Measurements from ENCODE around the gene PCMT1.

The PCMT1 gene

DNA sequence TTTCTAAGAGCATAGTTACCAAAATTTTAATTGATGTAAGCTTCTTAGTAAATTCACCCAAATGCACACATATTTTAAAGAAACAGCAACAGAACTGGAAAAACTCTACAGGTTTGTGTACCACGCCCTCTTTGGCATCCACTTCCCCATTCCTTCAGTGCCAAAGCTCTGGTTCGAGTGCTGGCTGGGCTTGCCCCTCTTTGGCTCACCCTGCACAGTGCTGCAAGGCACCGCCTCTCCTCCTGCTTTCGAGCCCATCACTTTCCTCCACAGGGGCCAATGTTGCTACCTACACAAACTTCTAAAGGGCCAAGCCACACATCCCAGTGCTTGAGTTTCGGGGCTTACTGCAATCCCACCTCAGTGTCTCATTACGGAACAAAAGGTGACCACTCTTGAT lies 105.0 kb downstream of the PCMT1 start:
- TF ChIP-seq, protein P1, sequence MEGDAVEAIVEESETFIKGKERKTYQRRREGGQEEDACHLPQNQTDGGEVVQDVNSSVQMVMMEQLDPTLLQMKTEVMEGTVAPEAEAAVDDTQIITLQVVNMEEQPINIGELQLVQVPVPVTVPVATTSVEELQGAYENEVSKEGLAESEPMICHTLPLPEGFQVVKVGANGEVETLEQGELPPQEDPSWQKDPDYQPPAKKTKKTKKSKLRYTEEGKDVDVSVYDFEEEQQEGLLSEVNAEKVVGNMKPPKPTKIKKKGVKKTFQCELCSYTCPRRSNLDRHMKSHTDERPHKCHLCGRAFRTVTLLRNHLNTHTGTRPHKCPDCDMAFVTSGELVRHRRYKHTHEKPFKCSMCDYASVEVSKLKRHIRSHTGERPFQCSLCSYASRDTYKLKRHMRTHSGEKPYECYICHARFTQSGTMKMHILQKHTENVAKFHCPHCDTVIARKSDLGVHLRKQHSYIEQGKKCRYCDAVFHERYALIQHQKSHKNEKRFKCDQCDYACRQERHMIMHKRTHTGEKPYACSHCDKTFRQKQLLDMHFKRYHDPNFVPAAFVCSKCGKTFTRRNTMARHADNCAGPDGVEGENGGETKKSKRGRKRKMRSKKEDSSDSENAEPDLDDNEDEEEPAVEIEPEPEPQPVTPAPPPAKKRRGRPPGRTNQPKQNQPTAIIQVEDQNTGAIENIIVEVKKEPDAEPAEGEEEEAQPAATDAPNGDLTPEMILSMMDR (IDR thresholded peaks at IDR 0.05; ENCODE audit: borderline replicate concordance, insufficient read depth, low read depth, low read length) = no peak
- no peak overlapping the region for H3K4me3 ChIP-seq (ENCODE audit: low read depth, low read length)

DNA sequence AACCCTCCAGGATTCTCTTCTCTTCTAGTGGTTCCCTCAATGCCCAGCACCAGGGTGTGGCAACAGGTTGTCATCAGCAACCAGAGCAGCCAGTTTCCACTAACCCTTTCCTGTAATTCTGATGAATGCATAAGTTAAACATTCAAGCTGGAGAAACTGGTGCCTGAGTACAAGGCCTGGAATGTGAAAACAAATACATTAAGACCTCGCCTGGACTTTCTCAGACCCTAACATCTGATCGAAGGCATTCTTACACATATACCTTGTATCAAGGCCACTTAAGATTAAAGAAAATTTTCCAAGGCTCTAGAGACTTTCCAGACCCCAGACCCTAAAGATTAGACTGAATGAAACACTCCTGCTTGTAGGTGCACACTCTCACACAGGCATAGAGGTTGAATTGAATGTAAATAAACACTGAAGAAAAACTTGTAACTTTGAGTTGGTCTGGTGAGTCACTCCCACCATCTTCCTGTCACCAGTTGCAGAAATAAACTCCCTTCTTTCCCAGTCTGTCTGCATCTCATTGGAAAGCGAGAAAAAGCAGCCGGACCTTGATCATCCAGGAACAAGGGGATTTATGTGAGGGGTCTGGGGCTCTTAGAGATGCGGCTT lies 105.6 kb downstream of the PCMT1 start:
- no peak overlapping the region for H3K4me3 ChIP-seq (ENCODE audit: low read depth, low read length)
- TF ChIP-seq, protein P1 (IDR thresholded peaks at IDR 0.05; ENCODE audit: borderline replicate concordance, insufficient read depth, low read depth, low read length) = no peak

DNA sequence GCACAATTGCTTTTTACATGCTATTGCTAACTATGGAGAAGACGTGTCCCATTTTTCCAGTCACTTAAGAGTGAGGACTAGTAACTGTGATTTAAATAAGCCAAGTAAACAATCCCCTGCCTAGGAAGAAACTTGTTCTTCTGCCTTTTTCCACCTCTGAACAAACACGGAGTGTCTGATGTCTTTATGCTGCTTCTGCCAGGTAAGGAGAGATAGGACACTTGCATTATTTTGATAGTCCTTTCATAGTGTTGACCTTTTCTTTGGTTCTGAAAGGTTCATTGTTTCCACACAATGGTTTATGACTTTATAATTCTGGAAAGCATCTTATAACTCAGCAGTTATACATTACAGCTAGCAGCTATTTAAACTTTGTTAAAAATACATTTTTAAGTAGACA lies 106.2 kb downstream of the PCMT1 start:
- TF ChIP-seq, protein P1 (IDR thresholded peaks at IDR 0.05; ENCODE audit: borderline replicate concordance, insufficient read depth, low read depth, low read length) = no peak
- no peak overlapping the region for H3K4me3 ChIP-seq (ENCODE audit: low read depth, low read length)

DNA sequence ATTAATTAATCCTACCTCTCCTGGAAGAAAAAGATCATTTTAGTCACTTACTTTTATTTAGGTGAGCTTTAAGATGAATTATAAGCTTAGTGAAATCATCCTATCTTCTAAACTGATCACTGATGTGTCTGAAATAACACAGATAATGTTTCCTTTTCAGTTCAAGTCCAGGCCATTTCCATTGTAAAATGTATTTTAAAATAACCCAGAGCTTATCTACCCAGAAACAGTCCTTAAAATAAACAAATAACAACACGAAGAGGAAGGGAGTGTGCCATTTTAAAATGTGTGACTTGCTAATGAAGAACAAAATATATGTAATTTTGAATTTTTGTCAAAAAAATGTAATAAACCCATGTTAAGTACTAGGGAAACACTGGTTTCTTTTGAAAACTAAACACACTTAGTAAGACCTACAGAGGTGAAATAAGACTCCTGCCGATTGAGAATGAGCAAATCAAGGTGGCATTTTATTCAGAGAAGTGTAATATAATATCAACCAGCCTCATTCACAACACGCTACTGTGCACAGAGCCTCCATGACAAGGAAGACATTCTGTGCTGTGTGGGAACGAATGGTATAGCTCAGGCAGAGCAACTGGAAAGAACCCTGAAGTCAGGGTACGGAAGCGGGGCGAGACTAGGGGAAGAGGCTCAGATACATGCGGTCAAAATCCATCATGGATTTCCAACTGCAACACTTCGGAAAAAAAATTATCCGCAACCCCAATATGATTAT lies 106.9 kb downstream of the PCMT1 start:
- TF ChIP-seq, protein P1 (IDR thresholded peaks at IDR 0.05; ENCODE audit: borderline replicate concordance, insufficient read depth, low read depth, low read length) = no peak
- no peak overlapping the region for H3K4me3 ChIP-seq (ENCODE audit: low read depth, low read length)

DNA sequence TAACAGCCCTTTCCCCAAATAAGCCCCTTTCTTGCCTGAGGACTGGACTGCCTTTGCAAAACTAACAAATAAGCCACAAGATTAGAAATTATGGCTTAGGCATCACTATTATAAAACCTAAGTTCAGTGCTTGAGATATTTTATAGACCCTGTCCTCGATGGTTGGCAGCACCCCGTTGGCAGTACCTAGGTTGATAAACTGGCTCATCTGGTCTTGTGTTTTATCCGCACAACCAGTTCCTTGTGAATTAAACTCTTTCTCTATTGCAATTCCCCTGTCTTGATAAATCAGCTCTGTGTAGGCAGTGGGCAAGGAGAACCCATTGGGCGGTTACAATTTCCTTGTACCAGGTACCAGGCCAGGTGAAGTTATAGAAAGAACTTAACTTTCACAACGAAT lies 108.0 kb downstream of the PCMT1 start:
- TF ChIP-seq, protein P1 (IDR thresholded peaks at IDR 0.05; ENCODE audit: borderline replicate concordance, insufficient read depth, low read depth, low read length) = no peak
- H3K4me3 ChIP-seq (ENCODE audit: low read depth, low read length) = no peak overlapping the region

DNA sequence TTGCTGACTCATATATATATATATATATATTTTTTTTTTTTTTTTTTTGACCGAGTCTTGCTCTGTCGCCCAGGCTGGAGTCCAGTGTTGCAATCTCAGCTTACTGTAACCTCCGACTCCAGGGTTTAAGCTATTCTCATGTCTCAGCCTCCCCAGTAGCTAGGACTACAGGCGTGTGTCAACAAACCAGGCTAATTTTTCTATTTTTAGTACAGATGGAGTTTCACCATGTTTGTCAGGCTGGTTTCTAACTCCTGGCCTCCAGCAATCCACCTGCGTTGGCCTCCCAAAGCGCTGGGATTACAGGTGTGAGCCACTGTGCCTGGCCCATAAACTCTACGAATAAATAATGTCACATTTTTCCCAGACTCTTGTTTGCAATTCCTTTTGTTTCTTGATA lies 109.8 kb downstream of the PCMT1 start:
- TF ChIP-seq, protein P1 (IDR thresholded peaks at IDR 0.05; ENCODE audit: borderline replicate concordance, insufficient read depth, low read depth, low read length) = no peak

DNA sequence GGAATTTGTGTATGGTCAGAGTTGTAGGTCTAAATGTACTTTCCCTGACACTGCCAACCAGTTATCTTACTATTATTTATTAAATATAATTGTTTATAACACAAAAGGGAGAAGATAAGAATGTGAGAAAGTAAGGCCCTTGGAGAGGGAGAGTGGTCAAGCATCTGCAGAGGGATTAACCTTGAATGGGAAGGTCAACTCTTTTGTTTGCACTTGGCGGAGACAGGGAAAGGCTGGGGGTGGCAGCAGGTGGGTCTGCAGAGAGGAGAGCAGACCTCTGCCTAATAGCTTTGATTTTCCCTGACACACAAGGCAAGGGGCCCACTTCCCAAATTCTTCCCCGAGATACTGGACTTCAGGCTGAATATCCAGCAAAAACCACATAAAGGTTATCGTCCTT lies 110.4 kb downstream of the PCMT1 start:
- TF ChIP-seq, protein P1 (IDR thresholded peaks at IDR 0.05; ENCODE audit: borderline replicate concordance, insufficient read depth, low read depth, low read length) = no peak
- H3K4me3 ChIP-seq (ENCODE audit: low read depth, low read length) = no peak overlapping the region

More for the DNA sequence above, 109.8 kb downstream of the PCMT1 start:
- no peak overlapping the region for H3K4me3 ChIP-seq (ENCODE audit: low read depth, low read length)
